ENCODE results near the gene ATP10B.

GRCh38 chr5:160835376-160835775 lies 16.6 kb downstream of the ATP10B start:
- TF ChIP-seq EZH2phosphoT487 (IDR thresholded peaks at IDR 0.05; ENCODE audit: insufficient read depth, low read depth) (no peak), EZH2 (IDR thresholded peaks at IDR 0.05; ENCODE audit: insufficient read depth, poor library complexity, severe bottlenecking) (no peak)

All from GM23248 (cell line).